ENCODE data around the gene MYL5. TPM values are rescaled to one million over a fixed set of nuclear protein-coding genes. Genes with fewer than 3 reads are reported as not detected.

Gene MYL5
- 50.5 and 72.2 TPM in 2 replicates for total RNA-seq (2014; rRNA removed; shearing (Covaris generic); ENCODE audit: low replicate concordance)

GRCh38 chr4:674172-675035 lies at the start of gene MYL5, which contains the start of gene ATP5ME:
TSS of gene MYL5 (plus strand) at chr4:674542. CDS start at chr4:678027, 3,485 bp downstream.
TSS of gene ATP5ME (minus strand) at chr4:674276. CDS start at chr4:674247, 29 bp downstream.
- Histone ChIP-seq H3K27ac (ENCODE audit: low read length) (peak within 1 kb of the TSS; percentile 97), H3K79me2 (ENCODE audit: low read length) (peaks cover 25% of the 10 kb centered on the region), H3K9me3 (ENCODE audit: low read length) (no peaks in the 10 kb centered on the region), H3K4me3 (ENCODE audit: low read length) (peak within 1 kb of the TSS; percentile 96), H2AFZ (ENCODE audit: low read length) (peak within 1 kb of the TSS; percentile 46; the same call in 1 of the 2 replicates), H3K4me1 (ENCODE audit: low read length) (peaks cover 49% of the 10 kb centered on the region), H3K27me3 (ENCODE audit: low read length) (no peaks in the 10 kb centered on the region), H3K4me2 (ENCODE audit: low read depth, low read length, poor library complexity, severe bottlenecking) (peak within 1 kb of the TSS; percentile 98), H3K9ac (ENCODE audit: low read length) (peak within 1 kb of the TSS; percentile 97), H3K36me3 (ENCODE audit: insufficient read depth, low read length) (peaks cover 19% of the 10 kb centered on the region), H4K20me1 (ENCODE audit: insufficient read depth, low read depth, low read length) (peaks cover 11% of the 10 kb centered on the region; the same call in 1 of the 2 replicates), H3K9me2 (replicated peaks; ENCODE audit: insufficient read depth, low read length) (no peaks in the 10 kb centered on the region)
- peak; percentile 98 for DNase-seq

GRCh38 chr4:624705-625590 lies 49.4 kb upstream of the MYL5 start, which contains the start of gene PDE6B:
TSS of gene PDE6B (plus strand) at chr4:625573. CDS start at chr4:625627, 54 bp downstream.
- H3K9me2 ChIP-seq (replicated peaks; ENCODE audit: insufficient read depth, low read length), result no peaks in the 10 kb centered on the region
- no peak for DNase-seq
- no peaks in the 10 kb centered on the region for H4K20me1 ChIP-seq (ENCODE audit: insufficient read depth, low read depth, low read length)
- no peak within 1 kb of the TSS for H3K4me3 ChIP-seq (ENCODE audit: low read length)
- no peak within 1 kb of the TSS for H3K4me2 ChIP-seq (ENCODE audit: low read depth, low read length, poor library complexity, severe bottlenecking)
- H3K4me1 ChIP-seq (ENCODE audit: low read length), result no peaks in the 10 kb centered on the region
- no peak within 1 kb of the TSS for H3K27ac ChIP-seq (ENCODE audit: low read length)
- H3K9me3 ChIP-seq (ENCODE audit: low read length), result no peaks in the 10 kb centered on the region
- H3K9ac ChIP-seq (ENCODE audit: low read length), result no peak within 1 kb of the TSS
- H3K79me2 ChIP-seq (ENCODE audit: low read length), result no peaks in the 10 kb centered on the region
- H3K27me3 ChIP-seq (ENCODE audit: low read length), result no peaks in the 10 kb centered on the region
- no peaks in the 10 kb centered on the region for H3K36me3 ChIP-seq (ENCODE audit: insufficient read depth, low read length)
- no peak within 1 kb of the TSS for H2AFZ ChIP-seq (ENCODE audit: low read length)

- Histone ChIP-seq H3K4me2 (ENCODE audit: low read depth, low read length, poor library complexity, severe bottlenecking) (no peak overlapping the region), H3K9me3 (ENCODE audit: low read length) (no peaks in the 10 kb centered on the region), H3K27ac (ENCODE audit: low read length) (no peak overlapping the region), H2AFZ (ENCODE audit: low read length) (no peak overlapping the region), H3K4me1 (ENCODE audit: low read length) (no peaks in the 10 kb centered on the region), H3K36me3 (ENCODE audit: insufficient read depth, low read length) (no peaks in the 10 kb centered on the region), H3K27me3 (ENCODE audit: low read length) (no peaks in the 10 kb centered on the region), H3K4me3 (ENCODE audit: low read length) (no peak overlapping the region), H4K20me1 (ENCODE audit: insufficient read depth, low read depth, low read length) (no peaks in the 10 kb centered on the region), H3K79me2 (ENCODE audit: low read length) (no peaks in the 10 kb centered on the region), H3K9ac (ENCODE audit: low read length) (no peak overlapping the region), H3K9me2 (replicated peaks; ENCODE audit: insufficient read depth, low read length) (no peaks in the 10 kb centered on the region)
- DNase-seq, result no peak
These were observed 48.6 kb upstream of the MYL5 start for GRCh38 chr4:625631-626161.

GRCh38 chr4:626201-627091 lies 47.9 kb upstream of the MYL5 start:
- no peaks in the 10 kb centered on the region for H3K79me2 ChIP-seq (ENCODE audit: low read length)

GRCh38 chr4:627347-628125 lies 46.8 kb upstream of the MYL5 start:
- H3K9ac ChIP-seq (ENCODE audit: low read length), result no peak overlapping the region
- H3K27me3 ChIP-seq (ENCODE audit: low read length), result no peaks in the 10 kb centered on the region
- H4K20me1 ChIP-seq (ENCODE audit: insufficient read depth, low read depth, low read length), result no peaks in the 10 kb centered on the region
- H3K9me2 ChIP-seq (replicated peaks; ENCODE audit: insufficient read depth, low read length), result no peaks in the 10 kb centered on the region
- no peak overlapping the region for H3K27ac ChIP-seq (ENCODE audit: low read length)
- H3K79me2 ChIP-seq (ENCODE audit: low read length), result no peaks in the 10 kb centered on the region
- no peaks in the 10 kb centered on the region; the same call in 1 of the 2 replicates for H3K9me3 ChIP-seq (ENCODE audit: low read length)
- no peak for DNase-seq
- no peak overlapping the region for H3K4me2 ChIP-seq (ENCODE audit: low read depth, low read length, poor library complexity, severe bottlenecking)
- H3K4me3 ChIP-seq (ENCODE audit: low read length), result no peak overlapping the region
- no peaks in the 10 kb centered on the region for H3K4me1 ChIP-seq (ENCODE audit: low read length)
- H2AFZ ChIP-seq (ENCODE audit: low read length), result no peak overlapping the region
- H3K36me3 ChIP-seq (ENCODE audit: insufficient read depth, low read length), result no peaks in the 10 kb centered on the region

More at GRCh38 chr4:626201-627091, 47.9 kb upstream of the MYL5 start:
- Histone ChIP-seq H3K9ac (ENCODE audit: low read length) (no peak overlapping the region), H3K9me2 (replicated peaks; ENCODE audit: insufficient read depth, low read length) (no peaks in the 10 kb centered on the region), H3K4me3 (ENCODE audit: low read length) (no peak overlapping the region), H2AFZ (ENCODE audit: low read length) (no peak overlapping the region), H3K4me1 (ENCODE audit: low read length) (no peaks in the 10 kb centered on the region), H3K4me2 (ENCODE audit: low read depth, low read length, poor library complexity, severe bottlenecking) (no peak overlapping the region), H4K20me1 (ENCODE audit: insufficient read depth, low read depth, low read length) (no peaks in the 10 kb centered on the region), H3K36me3 (ENCODE audit: insufficient read depth, low read length) (no peaks in the 10 kb centered on the region), H3K27me3 (ENCODE audit: low read length) (no peaks in the 10 kb centered on the region), H3K27ac (ENCODE audit: low read length) (no peak overlapping the region), H3K9me3 (ENCODE audit: low read length) (no peaks in the 10 kb centered on the region)
- no peak for DNase-seq

- no peak overlapping the region for H3K4me2 ChIP-seq (ENCODE audit: low read depth, low read length, poor library complexity, severe bottlenecking)
- H4K20me1 ChIP-seq (ENCODE audit: insufficient read depth, low read depth, low read length), result no peaks in the 10 kb centered on the region
- no peak overlapping the region for H3K9ac ChIP-seq (ENCODE audit: low read length)
- no peaks in the 10 kb centered on the region for H3K4me1 ChIP-seq (ENCODE audit: low read length)
- no peak overlapping the region for H3K4me3 ChIP-seq (ENCODE audit: low read length)
- H3K27me3 ChIP-seq (ENCODE audit: low read length), result no peaks in the 10 kb centered on the region
- no peaks in the 10 kb centered on the region for H3K79me2 ChIP-seq (ENCODE audit: low read length)
- no peaks in the 10 kb centered on the region; the same call in 1 of the 2 replicates for H3K9me3 ChIP-seq (ENCODE audit: low read length)
- no peak overlapping the region for H2AFZ ChIP-seq (ENCODE audit: low read length)
- H3K9me2 ChIP-seq (replicated peaks; ENCODE audit: insufficient read depth, low read length), result no peaks in the 10 kb centered on the region
- DNase-seq, result no peak
- no peak overlapping the region for H3K27ac ChIP-seq (ENCODE audit: low read length)
- no peaks in the 10 kb centered on the region for H3K36me3 ChIP-seq (ENCODE audit: insufficient read depth, low read length)
These were observed 46.0 kb upstream of the MYL5 start for GRCh38 chr4:628311-628741.
